Endothelial cell (in vitro differentiated cells): ENCODE results near the gene FUBP3. TPM values are rescaled to one million over a fixed set of nuclear protein-coding genes. Genes with fewer than 3 reads are reported as not detected.

Experiments used
- DNase-seq: peaks from one replicate; pipeline ENCODE4 v3.0.0; 2021; ENCODE audit warnings: low spot score
- H3K27ac Mint-ChIP-seq: one replicate; pipeline ENCODE4 v1.8.0; 2021; ENCODE audit warnings: mixed read lengths, inconsistent platforms; ENCODE audit not compliant: unreplicated experiment
- H3K27me3 Mint-ChIP-seq: one replicate; pipeline ENCODE4 v1.8.0; 2021; ENCODE audit warnings: mild to moderate bottlenecking, moderate library complexity, mixed read lengths, inconsistent platforms; ENCODE audit not compliant: unreplicated experiment
- H3K36me3 Mint-ChIP-seq: one replicate; pipeline ENCODE4 v1.8.0; 2021; ENCODE audit warnings: mild to moderate bottlenecking, low read depth, mixed read lengths, inconsistent platforms; ENCODE audit not compliant: unreplicated experiment
- H3K4me1 Mint-ChIP-seq: one replicate; pipeline ENCODE4 v1.8.0; 2021; ENCODE audit warnings: mild to moderate bottlenecking, mixed read lengths, inconsistent platforms; ENCODE audit not compliant: unreplicated experiment
- H3K4me3 Mint-ChIP-seq: one replicate; pipeline ENCODE4 v1.8.0; 2021; ENCODE audit warnings: mild to moderate bottlenecking, mixed read lengths, inconsistent platforms; ENCODE audit not compliant: unreplicated experiment
- H3K9me3 Mint-ChIP-seq: one replicate; pipeline ENCODE4 v1.8.0; 2021; ENCODE audit warnings: mixed read lengths, inconsistent platforms; ENCODE audit not compliant: unreplicated experiment
- total RNA-seq: library from RNA; stranded (reverse); fragmentation: NEBNext Ultra II Directional; extraction: Animal tissue kit (Norgen Biotek cat#: 25700); gene quantifications from one replicate; pipeline ENCODE4 v1.2.1, GENCODE V29; 2021; ENCODE audit not compliant: unreplicated experiment
- TF ChIP-seq, protein P1 (sequence below): fragments of 200-600 bp; sonication (generic); IDR thresholded peaks from one replicate; pipeline ENCODE4 v1.5.0; 2021; ENCODE audit warnings: antibody characterized with exemption; ENCODE audit not compliant: unreplicated experiment

FUBP3 gene
- total RNA-seq, 1 donor from 2014 or later, result 61.9 TPM

DNA sequence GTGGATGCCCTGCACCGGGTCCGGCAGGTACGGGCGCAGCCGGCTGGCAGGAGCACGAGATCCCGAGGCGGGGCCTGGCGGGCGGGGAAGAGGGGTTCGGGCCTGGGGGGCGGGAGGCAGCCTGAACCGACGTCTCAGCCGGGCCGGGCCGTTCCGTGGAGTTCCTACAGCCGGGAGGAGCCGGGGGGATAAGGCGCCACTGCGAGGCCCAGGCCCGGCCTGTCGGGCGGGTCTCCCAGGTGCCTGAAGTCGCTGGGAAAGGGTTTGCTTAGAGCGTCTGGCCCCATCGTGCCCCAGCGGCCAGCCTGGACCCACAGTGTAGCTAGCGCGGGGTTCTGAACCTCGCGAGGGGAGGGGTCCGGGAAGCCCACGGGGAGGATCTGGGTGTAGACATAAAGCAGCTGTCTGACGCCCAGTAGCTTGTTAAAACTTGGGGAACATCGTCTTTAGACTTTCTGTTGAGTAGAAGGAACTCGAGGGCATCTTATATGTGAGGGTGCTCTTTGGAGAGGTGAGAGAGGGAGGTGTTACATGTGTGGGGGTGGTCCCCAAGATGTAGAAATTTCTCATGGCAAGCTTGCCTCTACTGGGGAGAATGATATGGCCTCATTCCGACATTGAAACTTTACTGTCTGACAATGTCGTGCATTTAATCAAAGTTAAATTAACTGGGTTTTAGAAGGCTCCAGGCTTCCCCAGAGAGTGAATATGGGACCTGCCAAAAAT lies 524 bp downstream of the FUBP3 start:
- H3K4me3 Mint-ChIP-seq, result peak overlapping the region; percentile 99
- H3K4me1 Mint-ChIP-seq, result peaks cover 25% of the 10 kb centered on the region
- peak; percentile 40 for DNase-seq
- H3K27me3 Mint-ChIP-seq, result no peaks in the 10 kb centered on the region
- H3K27ac Mint-ChIP-seq, result peak overlapping the region; percentile 94
- peaks cover 6% of the 10 kb centered on the region for H3K36me3 Mint-ChIP-seq
- TF ChIP-seq, protein P1, sequence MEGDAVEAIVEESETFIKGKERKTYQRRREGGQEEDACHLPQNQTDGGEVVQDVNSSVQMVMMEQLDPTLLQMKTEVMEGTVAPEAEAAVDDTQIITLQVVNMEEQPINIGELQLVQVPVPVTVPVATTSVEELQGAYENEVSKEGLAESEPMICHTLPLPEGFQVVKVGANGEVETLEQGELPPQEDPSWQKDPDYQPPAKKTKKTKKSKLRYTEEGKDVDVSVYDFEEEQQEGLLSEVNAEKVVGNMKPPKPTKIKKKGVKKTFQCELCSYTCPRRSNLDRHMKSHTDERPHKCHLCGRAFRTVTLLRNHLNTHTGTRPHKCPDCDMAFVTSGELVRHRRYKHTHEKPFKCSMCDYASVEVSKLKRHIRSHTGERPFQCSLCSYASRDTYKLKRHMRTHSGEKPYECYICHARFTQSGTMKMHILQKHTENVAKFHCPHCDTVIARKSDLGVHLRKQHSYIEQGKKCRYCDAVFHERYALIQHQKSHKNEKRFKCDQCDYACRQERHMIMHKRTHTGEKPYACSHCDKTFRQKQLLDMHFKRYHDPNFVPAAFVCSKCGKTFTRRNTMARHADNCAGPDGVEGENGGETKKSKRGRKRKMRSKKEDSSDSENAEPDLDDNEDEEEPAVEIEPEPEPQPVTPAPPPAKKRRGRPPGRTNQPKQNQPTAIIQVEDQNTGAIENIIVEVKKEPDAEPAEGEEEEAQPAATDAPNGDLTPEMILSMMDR, result no peak
- no peaks in the 10 kb centered on the region for H3K9me3 Mint-ChIP-seq

DNA sequence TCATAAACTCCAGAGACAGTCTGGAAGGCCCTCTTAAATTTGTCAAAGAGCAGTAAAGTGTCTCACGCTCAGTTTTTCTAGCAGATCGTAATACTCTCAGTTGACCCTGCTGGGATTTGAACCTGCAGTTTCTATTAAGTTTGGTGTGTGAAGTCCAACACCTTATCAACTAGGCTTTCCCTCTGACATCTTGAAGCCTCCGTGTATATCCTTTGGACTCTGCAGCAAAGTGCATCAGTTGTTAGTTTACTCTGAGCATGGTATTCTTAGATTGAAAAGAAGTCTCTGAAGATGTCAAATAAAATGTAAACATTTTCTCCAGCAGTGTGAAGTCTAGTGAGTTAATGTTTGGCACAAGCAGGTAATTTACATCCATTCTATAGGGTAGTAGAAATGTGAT lies 2.4 kb downstream of the FUBP3 start:
- Mint-ChIP-seq H3K4me1 (peaks cover 30% of the 10 kb centered on the region), H3K4me3 (no peak overlapping the region), H3K27ac (no peak overlapping the region), H3K36me3 (peaks cover 10% of the 10 kb centered on the region), H3K27me3 (no peaks in the 10 kb centered on the region), H3K9me3 (no peaks in the 10 kb centered on the region)
- TF ChIP-seq, protein P1, result no peak
- DNase-seq, result no peak

DNA sequence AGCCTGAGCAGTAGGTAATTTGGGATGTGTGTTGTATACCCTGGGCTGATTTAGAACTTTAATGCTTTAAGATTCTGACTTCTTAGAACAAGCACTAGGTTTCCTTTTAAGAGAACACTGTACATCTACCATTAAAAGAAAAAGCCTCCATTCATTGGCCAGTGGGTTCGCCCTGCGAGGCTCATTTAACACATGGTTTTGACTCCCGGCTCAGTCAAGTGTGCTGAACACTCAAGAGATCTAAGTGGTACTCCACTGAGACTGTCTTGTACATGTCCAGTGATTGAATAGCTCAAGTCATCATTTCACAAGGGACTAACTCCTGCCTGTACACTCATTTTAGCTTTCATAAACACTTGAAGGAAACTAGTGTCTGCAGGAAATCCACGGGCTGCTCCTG lies 3.9 kb downstream of the FUBP3 start:
- Mint-ChIP-seq H3K36me3 (peaks cover 10% of the 10 kb centered on the region), H3K9me3 (no peaks in the 10 kb centered on the region), H3K27me3 (no peaks in the 10 kb centered on the region), H3K4me1 (peaks cover 30% of the 10 kb centered on the region), H3K4me3 (no peak overlapping the region), H3K27ac (no peak overlapping the region)
- TF ChIP-seq, protein P1, result no peak
- DNase-seq, result no peak

DNA sequence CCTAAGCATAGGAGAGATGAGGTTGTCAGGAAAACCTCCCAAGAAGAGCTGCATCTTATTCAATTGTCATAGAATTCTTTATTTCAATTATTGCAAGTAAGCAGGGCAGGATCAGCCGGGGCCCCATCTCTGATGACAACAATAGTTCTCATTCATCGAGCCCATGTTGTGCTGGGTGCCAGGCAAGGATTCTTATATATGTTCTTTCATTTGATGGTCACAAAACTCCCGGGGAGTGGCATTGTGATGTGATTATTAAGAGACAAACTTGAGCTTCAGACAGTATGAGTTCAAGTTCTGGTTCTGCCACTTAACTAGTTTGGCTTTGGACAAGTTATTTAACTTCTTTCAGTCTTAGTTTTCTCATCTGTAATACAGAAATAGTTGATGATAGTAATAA lies 8.5 kb downstream of the FUBP3 start:
- no peak for DNase-seq
- Mint-ChIP-seq H3K4me1 (peaks cover 10% of the 10 kb centered on the region), H3K27me3 (peaks cover 3% of the 10 kb centered on the region), H3K4me3 (no peak overlapping the region), H3K36me3 (peaks cover 4% of the 10 kb centered on the region), H3K27ac (no peak overlapping the region), H3K9me3 (no peaks in the 10 kb centered on the region)
- TF ChIP-seq, protein P1, result no peak

DNA sequence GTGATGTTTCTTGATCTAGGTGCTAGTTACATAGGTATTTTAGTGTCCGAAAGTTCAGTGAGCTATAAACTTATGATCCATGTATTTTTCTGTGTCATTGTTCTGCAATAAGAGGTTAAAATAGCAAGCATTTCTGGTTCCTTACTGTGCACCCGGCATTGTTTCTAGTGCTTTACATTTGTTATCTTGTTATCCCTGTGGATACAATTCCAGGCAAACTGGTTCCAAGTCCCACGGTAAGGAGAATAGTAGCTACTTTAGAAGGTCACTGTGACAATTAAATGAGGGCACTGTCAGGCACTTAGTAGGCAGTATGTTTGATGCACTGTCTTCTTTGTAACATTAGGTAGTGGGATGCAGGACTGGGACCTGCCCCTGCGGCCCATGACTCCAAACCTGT lies 9.0 kb downstream of the FUBP3 start:
- Mint-ChIP-seq H3K4me3 (no peak overlapping the region), H3K36me3 (peaks cover 4% of the 10 kb centered on the region), H3K4me1 (peaks cover 6% of the 10 kb centered on the region), H3K27ac (no peak overlapping the region), H3K27me3 (peaks cover 5% of the 10 kb centered on the region), H3K9me3 (no peaks in the 10 kb centered on the region)
- no peak for DNase-seq
- TF ChIP-seq, protein P1, result no peak
